Measurements from ENCODE around the gene COX6A2.
"Not testable (repeated sequence)": the region's sequence is repeated elsewhere in the genome, so short reads cannot be mapped to it uniquely, and the experiment has no call there.

COX6A2 gene

DNA sequence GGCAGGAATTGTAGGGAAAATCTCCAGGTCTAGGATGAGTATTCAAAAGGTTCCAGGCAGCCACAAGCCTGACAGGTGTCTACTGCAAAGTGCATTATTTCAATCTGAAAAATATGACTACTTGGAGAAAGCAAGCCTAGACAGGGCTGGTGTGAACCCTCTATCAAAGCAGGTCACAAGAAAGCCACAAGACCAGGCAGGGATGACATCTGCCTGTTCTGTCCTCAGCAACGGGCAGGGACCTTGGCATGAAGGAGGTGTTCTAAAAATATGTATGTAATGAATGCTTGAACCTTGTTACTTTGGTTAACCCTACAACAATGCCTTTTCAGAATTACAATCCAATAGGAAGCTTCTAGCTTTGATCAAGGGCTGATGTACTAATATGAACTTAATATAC lies 1.2 kb upstream of the COX6A2 start:
- H3K4me2 ChIP-seq (ENCODE audit: low read length) = no peak overlapping the region
- peaks cover 4% of the 10 kb centered on the region for H3K4me1 ChIP-seq (ENCODE audit: control insufficient read depth, insufficient read depth, low read length)
- H3K4me3 ChIP-seq (ENCODE audit: low read length) = no peak overlapping the region
- H3K9ac ChIP-seq (ENCODE audit: low read depth, low read length) = no peak overlapping the region
- H3K36me3 ChIP-seq (ENCODE audit: insufficient read depth, low read length) = no peaks in the 10 kb centered on the region
- H3K9me3 ChIP-seq (replicated peaks; ENCODE audit: low read length) = peaks cover 3% of the 10 kb centered on the region
- H3K27me3 ChIP-seq (ENCODE audit: control insufficient read depth, insufficient read depth, low read length) = peaks cover 25% of the 10 kb centered on the region

DNA sequence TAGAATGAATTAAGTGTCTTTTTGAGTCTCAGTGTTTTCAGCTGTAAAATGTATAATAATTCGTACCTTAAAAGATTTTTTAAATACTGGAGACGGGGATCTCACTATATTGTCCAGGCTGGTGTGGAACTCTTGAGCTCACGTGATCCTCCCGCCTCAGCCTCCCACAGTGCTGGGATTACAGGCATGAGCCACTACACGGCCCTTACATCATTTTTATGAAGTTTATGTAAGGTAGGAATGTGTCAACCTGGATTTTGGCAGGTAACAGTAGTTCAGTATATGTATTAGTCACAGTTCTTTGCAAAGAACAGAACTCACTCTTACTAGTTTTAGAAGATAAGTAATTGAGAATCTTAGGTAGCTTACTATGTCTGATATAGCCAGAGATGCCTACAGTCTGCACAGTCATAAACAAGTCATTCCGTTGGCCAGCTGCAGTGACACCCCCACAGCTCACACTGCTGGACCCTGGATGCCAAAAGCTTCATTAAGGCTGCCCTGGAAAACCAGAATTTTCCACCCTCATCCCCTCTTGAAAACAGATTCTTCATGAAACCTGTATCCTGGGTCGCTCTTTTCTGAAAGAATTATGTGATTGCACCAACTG lies 583 bp upstream of the COX6A2 start:
- H3K9ac ChIP-seq (ENCODE audit: low read depth, low read length) = no peak overlapping the region
- no peaks in the 10 kb centered on the region for H3K36me3 ChIP-seq (ENCODE audit: insufficient read depth, low read length)
- H3K9me3 ChIP-seq (replicated peaks; ENCODE audit: low read length) = peaks cover 3% of the 10 kb centered on the region
- no peak overlapping the region for H3K4me3 ChIP-seq (ENCODE audit: low read length)
- H3K4me2 ChIP-seq (ENCODE audit: low read length) = no peak overlapping the region
- peaks cover 4% of the 10 kb centered on the region for H3K4me1 ChIP-seq (ENCODE audit: control insufficient read depth, insufficient read depth, low read length)
- H3K27me3 ChIP-seq (ENCODE audit: control insufficient read depth, insufficient read depth, low read length) = peaks cover 25% of the 10 kb centered on the region

DNA sequence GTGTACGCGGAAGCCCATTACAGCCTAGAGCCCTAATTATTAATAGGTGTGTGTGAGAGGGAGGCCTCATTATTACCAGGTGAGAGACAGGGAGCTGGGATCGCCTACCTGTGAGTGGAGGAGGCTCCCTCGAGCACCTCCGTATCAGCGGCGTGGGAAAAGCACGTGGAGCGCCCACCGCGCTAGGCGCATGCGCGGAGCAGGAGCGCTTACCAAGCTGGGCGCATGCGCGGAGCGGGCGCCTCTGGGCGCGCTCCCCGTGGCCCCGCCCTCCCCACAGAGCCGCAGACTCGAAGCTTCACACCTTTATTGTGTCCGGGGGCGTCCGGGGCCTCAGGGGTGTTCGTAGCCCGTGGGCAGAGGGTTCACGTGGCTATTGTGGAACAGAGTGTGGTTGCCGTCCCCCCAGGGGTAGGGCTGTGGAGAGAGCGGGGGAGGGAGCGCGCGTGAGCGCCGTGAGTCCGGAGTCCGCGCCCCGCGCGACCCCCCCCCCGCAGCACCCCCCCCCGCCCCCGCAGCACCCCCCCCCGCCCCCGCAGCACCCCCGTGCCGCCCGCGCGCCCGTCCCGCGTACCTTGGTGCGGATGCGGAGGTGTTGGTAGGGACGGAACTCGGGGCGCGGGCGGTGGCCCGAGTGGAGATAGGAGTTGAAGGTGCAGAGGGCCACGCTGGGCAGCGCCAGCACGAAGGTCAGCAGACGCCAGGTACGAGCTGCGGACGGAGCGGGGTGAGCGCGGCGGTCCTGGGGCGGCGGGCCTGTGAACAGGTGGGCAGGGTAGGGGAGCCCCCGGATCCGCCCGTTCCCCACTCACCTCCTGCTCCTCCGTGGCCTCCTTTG lies 500 bp downstream of the COX6A2 start:
- no peaks in the 10 kb centered on the region for H3K36me3 ChIP-seq (ENCODE audit: insufficient read depth, low read length)
- peak overlapping the region; percentile 69 for H3K4me3 ChIP-seq (ENCODE audit: low read length)
- peaks cover 4% of the 10 kb centered on the region for H3K4me1 ChIP-seq (ENCODE audit: control insufficient read depth, insufficient read depth, low read length)
- peaks cover 3% of the 10 kb centered on the region for H3K9me3 ChIP-seq (replicated peaks; ENCODE audit: low read length)
- H3K9ac ChIP-seq (ENCODE audit: low read depth, low read length) = no peak overlapping the region
- peak overlapping the region; percentile 73 for H3K4me2 ChIP-seq (ENCODE audit: low read length)
- H3K27me3 ChIP-seq (ENCODE audit: control insufficient read depth, insufficient read depth, low read length) = peaks cover 30% of the 10 kb centered on the region

DNA sequence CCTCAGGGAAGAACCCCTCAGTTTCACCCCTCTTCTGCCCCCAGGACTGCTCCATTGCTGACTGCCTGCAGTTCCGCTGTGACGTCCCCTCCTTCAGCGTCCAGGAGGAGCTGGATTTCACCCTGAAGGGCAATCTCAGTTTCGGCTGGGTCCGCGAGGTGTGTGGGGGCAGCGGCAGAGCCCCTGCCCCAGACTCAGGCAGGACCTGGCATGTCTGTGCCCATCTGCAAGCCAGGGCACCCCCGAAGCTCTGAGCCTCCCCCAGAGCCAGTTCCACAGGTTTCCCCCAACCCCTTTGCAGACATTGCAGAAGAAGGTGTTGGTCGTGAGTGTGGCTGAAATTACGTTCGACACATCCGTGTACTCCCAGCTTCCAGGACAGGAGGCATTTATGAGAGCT lies 4.4 kb downstream of the COX6A2 start:
- Histone ChIP-seq H3K4me1 (ENCODE audit: control insufficient read depth, insufficient read depth, low read length) (peaks cover 4% of the 10 kb centered on the region), H3K27me3 (ENCODE audit: control insufficient read depth, insufficient read depth, low read length) (peaks cover 21% of the 10 kb centered on the region)

DNA sequence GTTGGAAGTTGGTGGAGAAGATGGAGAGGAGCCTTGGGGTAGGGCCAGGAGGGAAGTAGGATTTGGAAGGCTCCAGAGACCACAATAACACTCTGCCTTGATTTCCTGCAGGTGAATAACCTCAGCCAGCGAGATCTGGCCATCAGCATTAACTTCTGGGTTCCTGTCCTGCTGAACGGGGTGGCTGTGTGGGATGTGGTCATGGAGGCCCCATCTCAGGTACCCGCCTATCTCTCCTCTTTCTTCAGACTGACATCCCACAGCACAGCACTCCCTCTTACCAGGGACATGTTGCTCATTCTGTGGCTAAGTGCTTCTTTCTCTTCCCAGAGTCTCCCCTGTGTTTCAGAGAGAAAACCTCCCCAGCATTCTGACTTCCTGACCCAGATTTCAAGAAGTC lies 4.9 kb downstream of the COX6A2 start:
- Histone ChIP-seq H3K4me3 (ENCODE audit: low read length) (no peak overlapping the region), H3K36me3 (ENCODE audit: insufficient read depth, low read length) (no peaks in the 10 kb centered on the region), H3K9ac (ENCODE audit: low read depth, low read length) (no peak overlapping the region), H3K4me2 (ENCODE audit: low read length) (no peak overlapping the region), H3K27me3 (ENCODE audit: control insufficient read depth, insufficient read depth, low read length) (peaks cover 15% of the 10 kb centered on the region), H3K4me1 (ENCODE audit: control insufficient read depth, insufficient read depth, low read length) (peaks cover 4% of the 10 kb centered on the region), H3K9me3 (replicated peaks; ENCODE audit: low read length) (peaks cover 7% of the 10 kb centered on the region)

More for the DNA sequence above, 4.4 kb downstream of the COX6A2 start:
- Histone ChIP-seq H3K9ac (ENCODE audit: low read depth, low read length) (no peak overlapping the region), H3K4me2 (ENCODE audit: low read length) (no peak overlapping the region), H3K36me3 (ENCODE audit: insufficient read depth, low read length) (no peaks in the 10 kb centered on the region), H3K9me3 (replicated peaks; ENCODE audit: low read length) (peaks cover 7% of the 10 kb centered on the region), H3K4me3 (ENCODE audit: low read length) (no peak overlapping the region)

DNA sequence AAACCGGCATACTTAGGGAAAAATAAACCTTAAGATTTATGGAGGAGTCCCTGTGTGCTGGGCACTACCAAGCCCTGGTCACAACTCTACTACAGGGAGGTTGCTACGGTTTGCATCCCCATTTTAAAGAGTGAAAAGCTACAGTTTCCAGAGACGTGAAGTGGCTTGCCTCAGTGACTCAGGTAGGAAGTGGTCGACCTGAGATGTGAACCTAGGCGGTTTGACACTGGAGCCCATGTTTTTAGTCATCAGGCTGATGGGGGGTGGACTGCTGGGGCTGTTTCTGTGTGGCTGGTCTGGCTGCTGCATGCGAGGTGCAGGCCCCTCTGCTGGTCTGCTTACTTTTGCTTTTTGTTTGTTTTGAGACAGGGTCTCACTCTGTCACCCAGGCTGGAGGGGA lies 6.6 kb downstream of the COX6A2 start:
- Histone ChIP-seq H3K36me3 (ENCODE audit: insufficient read depth, low read length) (no peaks in the 10 kb centered on the region), H3K4me2 (ENCODE audit: low read length) (no peak overlapping the region), H3K27me3 (ENCODE audit: control insufficient read depth, insufficient read depth, low read length) (peaks cover 6% of the 10 kb centered on the region), H3K9ac (ENCODE audit: low read depth, low read length) (no peak overlapping the region), H3K4me1 (ENCODE audit: control insufficient read depth, insufficient read depth, low read length) (no peaks in the 10 kb centered on the region), H3K9me3 (replicated peaks; ENCODE audit: low read length) (peaks cover 4% of the 10 kb centered on the region), H3K4me3 (ENCODE audit: low read length) (no peak overlapping the region)

DNA sequence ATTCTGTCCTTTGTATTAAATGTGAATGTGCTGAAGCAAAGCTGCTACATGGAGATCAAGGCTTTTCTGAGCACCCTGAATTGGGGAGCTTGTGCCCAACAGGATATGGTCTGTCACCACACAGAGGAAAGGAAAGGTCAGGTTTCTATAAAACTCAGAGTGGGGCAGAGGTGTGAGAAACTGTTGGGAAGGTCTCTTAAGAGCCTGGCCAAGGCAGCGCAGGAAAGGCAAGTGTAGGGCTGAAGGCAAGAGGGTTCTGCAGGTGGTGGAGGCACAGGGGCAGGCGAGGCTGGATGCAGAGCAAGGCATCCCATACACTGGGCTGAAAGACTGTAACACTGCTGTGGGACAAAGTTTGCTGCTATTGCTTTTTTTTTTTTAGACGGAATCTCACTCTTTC lies 8.1 kb downstream of the COX6A2 start:
- H3K4me2 ChIP-seq (ENCODE audit: low read length) = no peak overlapping the region
- no peak overlapping the region for H3K9ac ChIP-seq (ENCODE audit: low read depth, low read length)
- peaks cover 14% of the 10 kb centered on the region for H3K27me3 ChIP-seq (ENCODE audit: control insufficient read depth, insufficient read depth, low read length)
- no peaks in the 10 kb centered on the region for H3K36me3 ChIP-seq (ENCODE audit: insufficient read depth, low read length)
- peaks cover 4% of the 10 kb centered on the region for H3K9me3 ChIP-seq (replicated peaks; ENCODE audit: low read length)
- no peak overlapping the region for H3K4me3 ChIP-seq (ENCODE audit: low read length)
- H3K4me1 ChIP-seq (ENCODE audit: control insufficient read depth, insufficient read depth, low read length) = no peaks in the 10 kb centered on the region

DNA sequence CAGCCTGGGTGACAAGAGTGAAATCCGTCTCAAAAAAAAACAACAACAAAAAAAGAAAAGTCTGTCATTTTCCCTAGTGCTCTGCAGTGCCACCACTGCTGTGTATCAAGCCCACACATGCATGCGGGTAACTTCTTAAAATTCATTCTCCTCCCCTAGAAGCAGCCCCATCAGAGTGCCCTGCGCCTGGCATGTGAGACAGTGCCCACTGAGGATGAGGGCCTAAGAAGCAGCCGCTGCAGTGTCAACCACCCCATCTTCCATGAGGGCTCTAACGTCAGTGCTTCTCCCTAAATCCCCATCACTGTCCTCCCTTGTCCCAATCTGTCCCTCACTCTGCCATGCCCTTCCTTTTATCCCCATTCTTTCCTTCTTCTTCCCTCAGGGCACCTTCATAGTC lies 10.2 kb downstream of the COX6A2 start:
- H3K4me1 ChIP-seq (ENCODE audit: control insufficient read depth, insufficient read depth, low read length) = no peaks in the 10 kb centered on the region

DNA sequence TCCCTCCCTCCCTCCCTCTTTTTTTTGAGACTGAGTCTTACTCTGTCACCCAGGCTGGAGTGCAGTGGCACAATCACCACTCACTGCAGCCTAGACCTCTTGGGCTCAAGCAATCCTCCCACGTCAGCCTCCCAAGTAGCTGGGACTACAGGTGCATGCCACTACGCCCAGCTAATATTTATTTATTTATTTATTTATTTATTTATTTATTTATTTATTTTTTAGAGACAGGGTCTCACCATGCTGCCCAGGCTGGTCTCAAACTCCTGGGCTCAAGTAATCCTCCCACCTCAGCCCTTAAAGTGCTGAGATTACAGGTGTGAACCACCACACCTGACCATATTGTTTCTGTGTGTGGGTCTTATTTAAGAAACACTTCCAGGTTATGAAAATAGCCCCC lies 11.1 kb downstream of the COX6A2 start:
- H3K4me3 ChIP-seq (ENCODE audit: low read length); H3K4me2 ChIP-seq (ENCODE audit: low read length); H3K36me3 ChIP-seq (ENCODE audit: insufficient read depth, low read length); H3K9me3 ChIP-seq (replicated peaks; ENCODE audit: low read length); H3K4me1 ChIP-seq (ENCODE audit: control insufficient read depth, insufficient read depth, low read length); H3K9ac ChIP-seq (ENCODE audit: low read depth, low read length): not testable (repeated sequence)
- H3K27me3 ChIP-seq (ENCODE audit: control insufficient read depth, insufficient read depth, low read length) = peaks cover 26% of the 10 kb centered on the region

More for the DNA sequence above, 10.2 kb downstream of the COX6A2 start:
- H3K27me3 ChIP-seq (ENCODE audit: control insufficient read depth, insufficient read depth, low read length) = peaks cover 30% of the 10 kb centered on the region
- H3K9ac ChIP-seq (ENCODE audit: low read depth, low read length) = no peak overlapping the region
- H3K4me2 ChIP-seq (ENCODE audit: low read length) = no peak overlapping the region
- peaks cover 4% of the 10 kb centered on the region for H3K9me3 ChIP-seq (replicated peaks; ENCODE audit: low read length)
- no peaks in the 10 kb centered on the region for H3K36me3 ChIP-seq (ENCODE audit: insufficient read depth, low read length)
- no peak overlapping the region for H3K4me3 ChIP-seq (ENCODE audit: low read length)

DNA sequence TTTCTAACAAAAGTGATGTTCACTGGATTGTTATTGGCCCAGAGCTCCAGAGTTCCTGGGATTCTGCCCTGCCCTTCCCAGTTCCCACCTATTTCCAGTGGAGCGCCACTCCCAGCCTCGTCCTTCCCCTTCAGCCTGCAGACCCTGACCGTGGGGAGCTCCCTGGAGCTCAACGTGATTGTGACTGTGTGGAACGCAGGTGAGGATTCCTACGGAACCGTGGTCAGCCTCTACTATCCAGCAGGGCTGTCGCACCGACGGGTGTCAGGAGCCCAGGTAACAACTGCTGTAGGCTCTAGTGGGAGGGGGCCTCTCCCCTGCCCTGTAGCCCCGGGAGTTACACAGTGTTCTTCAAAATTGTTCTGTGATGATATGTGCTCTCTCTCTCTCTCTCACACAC lies 11.8 kb downstream of the COX6A2 start:
- Histone ChIP-seq H3K9me3 (replicated peaks; ENCODE audit: low read length) (peaks cover 2% of the 10 kb centered on the region), H3K4me1 (ENCODE audit: control insufficient read depth, insufficient read depth, low read length) (no peaks in the 10 kb centered on the region), H3K36me3 (ENCODE audit: insufficient read depth, low read length) (no peaks in the 10 kb centered on the region), H3K4me3 (ENCODE audit: low read length) (no peak overlapping the region), H3K9ac (ENCODE audit: low read depth, low read length) (no peak overlapping the region), H3K27me3 (ENCODE audit: control insufficient read depth, insufficient read depth, low read length) (peaks cover 26% of the 10 kb centered on the region), H3K4me2 (ENCODE audit: low read length) (no peak overlapping the region)

DNA sequence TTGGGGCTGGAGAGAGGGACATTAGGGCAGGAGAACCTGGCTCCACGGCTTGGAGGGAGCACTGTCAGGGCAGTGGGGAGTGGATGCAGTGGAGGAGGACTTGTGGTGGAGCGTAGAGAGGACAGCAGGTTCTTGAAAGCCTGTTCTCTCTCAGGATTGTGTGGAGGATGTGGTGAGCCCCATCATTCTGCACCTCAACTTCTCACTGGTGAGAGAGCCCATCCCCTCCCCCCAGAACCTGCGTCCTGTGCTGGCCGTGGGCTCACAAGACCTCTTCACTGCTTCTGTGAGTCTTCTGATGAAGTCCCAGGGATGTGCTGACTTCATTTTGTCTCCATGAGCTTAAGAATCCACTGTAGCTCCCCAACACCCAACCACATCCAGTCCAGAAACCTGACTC lies 13.5 kb downstream of the COX6A2 start:
- Histone ChIP-seq H3K9ac (ENCODE audit: low read depth, low read length) (no peak overlapping the region), H3K4me2 (ENCODE audit: low read length) (no peak overlapping the region), H3K9me3 (replicated peaks; ENCODE audit: low read length) (no peaks in the 10 kb centered on the region)

DNA sequence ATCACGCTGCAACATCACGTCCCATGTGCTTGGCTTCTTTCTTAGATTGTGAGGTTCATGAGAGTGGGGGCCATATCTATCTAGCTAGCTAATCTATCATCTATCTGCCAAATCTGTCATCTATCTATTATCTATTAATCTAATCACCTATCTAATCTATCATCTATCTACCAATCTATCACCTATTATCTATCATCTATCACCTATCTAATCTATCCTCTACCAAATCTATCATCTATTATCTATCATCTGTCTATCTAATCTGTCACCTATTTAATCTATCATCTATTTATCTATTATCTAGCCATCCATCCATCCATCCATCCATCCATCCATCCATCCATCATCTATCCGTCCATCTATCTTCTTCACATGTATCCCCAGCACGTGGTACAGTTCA lies 14.2 kb downstream of the COX6A2 start:
- Histone ChIP-seq H3K36me3 (ENCODE audit: insufficient read depth, low read length) (no peaks in the 10 kb centered on the region), H3K4me1 (ENCODE audit: control insufficient read depth, insufficient read depth, low read length) (no peaks in the 10 kb centered on the region)

More for the DNA sequence above, 13.5 kb downstream of the COX6A2 start:
- Histone ChIP-seq H3K27me3 (ENCODE audit: control insufficient read depth, insufficient read depth, low read length) (peaks cover 26% of the 10 kb centered on the region), H3K4me3 (ENCODE audit: low read length) (no peak overlapping the region), H3K4me1 (ENCODE audit: control insufficient read depth, insufficient read depth, low read length) (no peaks in the 10 kb centered on the region), H3K36me3 (ENCODE audit: insufficient read depth, low read length) (no peaks in the 10 kb centered on the region)

More for the DNA sequence above, 14.2 kb downstream of the COX6A2 start:
- peaks cover 26% of the 10 kb centered on the region for H3K27me3 ChIP-seq (ENCODE audit: control insufficient read depth, insufficient read depth, low read length)
- H3K4me3 ChIP-seq (ENCODE audit: low read length) = no peak overlapping the region
- H3K9me3 ChIP-seq (replicated peaks; ENCODE audit: low read length) = no peaks in the 10 kb centered on the region
- H3K9ac ChIP-seq (ENCODE audit: low read depth, low read length) = no peak overlapping the region
- H3K4me2 ChIP-seq (ENCODE audit: low read length) = no peak overlapping the region
